ENCODE results near the gene ZBTB9. TPM values are rescaled to one million over a fixed set of nuclear protein-coding genes. Genes with fewer than 3 reads are reported as not detected.

ZBTB9 gene
- total RNA-seq, 4 donors from 2014 or later = 3.1 to 3.7 (median 3.4) TPM

DNA sequence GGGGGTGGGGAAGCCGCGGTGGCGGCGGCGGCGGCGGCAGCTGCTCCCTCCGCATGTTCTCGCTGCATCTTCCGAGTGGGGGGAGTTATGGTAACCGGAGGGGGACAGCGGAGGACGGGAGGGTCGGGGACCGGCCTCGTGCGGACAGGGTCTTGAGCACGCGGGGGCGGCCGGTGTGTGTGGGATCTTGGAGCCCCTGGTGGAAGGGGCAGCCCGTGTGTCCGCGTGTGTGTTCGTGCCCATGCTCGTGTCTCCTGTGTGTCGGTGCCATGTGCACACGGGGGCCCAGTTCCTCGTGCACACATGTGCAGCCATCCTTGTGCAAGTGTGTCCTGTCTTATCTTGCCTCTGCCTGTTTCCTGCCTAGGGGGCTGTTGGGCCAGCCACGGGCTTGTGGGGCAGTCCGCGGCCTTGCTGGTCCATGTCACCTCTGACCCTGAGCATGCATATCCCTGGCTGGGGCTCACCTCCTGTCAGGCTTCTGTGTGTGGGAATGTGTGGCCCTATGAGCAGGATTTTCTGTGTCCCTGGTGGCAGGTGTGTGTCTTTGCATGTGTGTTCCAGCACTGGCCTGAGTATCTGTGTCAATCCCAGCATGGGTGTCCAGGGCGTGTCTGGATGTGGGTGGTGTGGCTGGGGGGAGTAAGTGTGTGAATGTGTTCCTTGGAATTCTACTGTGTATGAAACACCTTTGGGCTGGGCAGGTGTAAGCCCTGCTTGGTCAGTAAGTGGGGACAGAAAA, 26.0 kb upstream of the ZBTB9 start:
- H3K36me3 ChIP-seq = peaks cover 0 to 8% (median 0%) of the 10 kb centered on the region in 3 donors
- H3K27ac ChIP-seq = peak overlapping the region; percentile 40 to 99 (median 82)
- WGBS, 2 donors = 6 to 13% methylated on average over 18 to 20 of the region's 33 CpGs
- no peaks in the 10 kb centered on the region for H3K9me3 ChIP-seq
- H3K4me3 ChIP-seq = peak overlapping the region; percentile 19 to 60 (median 50)
- no peaks in the 10 kb centered on the region for H3K27me3 ChIP-seq
- no peak for DNase-seq (ENCODE audit: low spot score in 2 of 2)
- peaks cover 0 to 79% (median 45%) of the 10 kb centered on the region in 4 donors for H3K4me1 ChIP-seq
- TF ChIP-seq POLR2A (IDR thresholded peaks at IDR 0.05) = no peak
- TF ChIP-seq EP300 (IDR thresholded peaks at IDR 0.05) = peak in 1 of 2 donors; percentile 8
- TF ChIP-seq, protein P1, sequence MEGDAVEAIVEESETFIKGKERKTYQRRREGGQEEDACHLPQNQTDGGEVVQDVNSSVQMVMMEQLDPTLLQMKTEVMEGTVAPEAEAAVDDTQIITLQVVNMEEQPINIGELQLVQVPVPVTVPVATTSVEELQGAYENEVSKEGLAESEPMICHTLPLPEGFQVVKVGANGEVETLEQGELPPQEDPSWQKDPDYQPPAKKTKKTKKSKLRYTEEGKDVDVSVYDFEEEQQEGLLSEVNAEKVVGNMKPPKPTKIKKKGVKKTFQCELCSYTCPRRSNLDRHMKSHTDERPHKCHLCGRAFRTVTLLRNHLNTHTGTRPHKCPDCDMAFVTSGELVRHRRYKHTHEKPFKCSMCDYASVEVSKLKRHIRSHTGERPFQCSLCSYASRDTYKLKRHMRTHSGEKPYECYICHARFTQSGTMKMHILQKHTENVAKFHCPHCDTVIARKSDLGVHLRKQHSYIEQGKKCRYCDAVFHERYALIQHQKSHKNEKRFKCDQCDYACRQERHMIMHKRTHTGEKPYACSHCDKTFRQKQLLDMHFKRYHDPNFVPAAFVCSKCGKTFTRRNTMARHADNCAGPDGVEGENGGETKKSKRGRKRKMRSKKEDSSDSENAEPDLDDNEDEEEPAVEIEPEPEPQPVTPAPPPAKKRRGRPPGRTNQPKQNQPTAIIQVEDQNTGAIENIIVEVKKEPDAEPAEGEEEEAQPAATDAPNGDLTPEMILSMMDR (IDR thresholded peaks at IDR 0.05) = peak in 3 of 5 experiments; percentile 33 to 52 (median 47)

DNA sequence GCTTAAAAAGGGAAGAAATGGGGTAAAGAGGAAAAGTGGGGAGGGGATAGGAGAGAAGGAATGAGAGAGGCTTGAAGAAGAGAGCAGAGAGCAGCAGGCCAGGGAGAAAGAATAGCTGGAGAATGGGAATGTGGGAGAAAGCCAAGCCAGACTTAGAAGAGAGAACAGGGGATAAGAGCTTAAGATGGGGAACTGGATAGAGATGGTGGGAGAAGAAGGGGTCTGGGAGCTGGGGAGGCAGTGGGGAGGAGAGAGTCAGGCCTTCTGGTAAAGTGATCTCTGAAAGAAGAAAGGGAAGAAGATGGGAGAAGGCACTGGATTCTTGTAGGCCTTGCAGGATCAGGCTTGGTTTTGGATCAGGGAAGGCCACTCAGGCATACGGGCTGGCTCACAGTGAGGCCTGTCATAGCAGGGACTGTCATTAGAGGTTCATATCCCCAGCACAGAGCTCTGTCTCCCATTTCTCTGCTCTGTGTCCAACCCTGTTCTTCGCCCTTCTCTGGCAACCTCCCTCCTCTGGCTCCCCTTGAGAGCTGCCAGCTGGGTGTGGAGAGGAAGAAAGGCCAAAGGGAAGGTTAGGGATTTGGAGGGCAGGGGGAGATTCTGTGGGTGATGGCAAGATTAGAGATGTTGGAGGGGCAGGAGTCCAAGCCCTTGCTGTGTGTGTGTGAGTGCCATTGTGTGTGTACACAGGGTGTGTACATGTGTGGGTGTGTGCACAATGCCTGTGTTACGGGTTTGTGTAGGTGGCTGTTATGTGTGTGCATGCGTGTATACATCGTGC, 25.2 kb upstream of the ZBTB9 start:
- no peak for DNase-seq (ENCODE audit: low spot score in 2 of 2)
- Histone ChIP-seq H3K4me1 (peaks cover 0 to 84% (median 45%) of the 10 kb centered on the region in 4 donors), H3K36me3 (peaks cover 0 to 9% (median 0%) of the 10 kb centered on the region in 3 donors), H3K27ac (peak overlapping the region; percentile 17 to 99 (median 82)), H3K4me3 (no peak overlapping the region), H3K9me3 (no peaks in the 10 kb centered on the region), H3K27me3 (no peaks in the 10 kb centered on the region)
- 28 to 36% methylated on average over 5 of the region's 5 CpGs for WGBS, 2 donors
- TF ChIP-seq EP300 (IDR thresholded peaks at IDR 0.05) (no peak), POLR2A (IDR thresholded peaks at IDR 0.05) (no peak)
- TF ChIP-seq, protein P1 (IDR thresholded peaks at IDR 0.05) = no peak

DNA sequence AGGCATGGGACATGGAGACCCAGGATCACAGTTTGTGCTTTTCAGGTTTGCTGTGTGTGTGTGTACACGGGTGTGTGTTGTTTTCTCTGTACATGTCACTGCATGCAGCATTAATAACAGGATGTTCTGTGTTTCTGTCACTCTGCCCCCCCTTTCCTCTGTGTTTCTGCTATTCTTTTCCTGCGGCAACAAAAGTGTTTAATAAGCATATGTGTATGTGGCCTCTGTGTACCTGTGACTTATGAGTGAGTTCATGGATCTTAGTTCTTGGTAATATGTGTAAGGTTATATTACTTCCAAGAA, 24.7 kb upstream of the ZBTB9 start:
- Histone ChIP-seq H3K4me3 (no peak overlapping the region), H3K27me3 (no peaks in the 10 kb centered on the region), H3K9me3 (no peaks in the 10 kb centered on the region), H3K4me1 (peaks cover 0 to 78% (median 42%) of the 10 kb centered on the region in 4 donors), H3K36me3 (peaks cover 0 to 9% (median 0%) of the 10 kb centered on the region in 3 donors), H3K27ac (peak overlapping the region in 3 of 4 donors; percentile 72 to 99 (median 93))
- TF ChIP-seq, protein P1 (IDR thresholded peaks at IDR 0.05) = no peak
- TF ChIP-seq EP300 (IDR thresholded peaks at IDR 0.05) (no peak), POLR2A (IDR thresholded peaks at IDR 0.05) (no peak)
- 17 to 27% methylated on average over 2 of the region's 2 CpGs for WGBS, 2 donors
- DNase-seq (ENCODE audit: low spot score in 2 of 2) = no peak

DNA sequence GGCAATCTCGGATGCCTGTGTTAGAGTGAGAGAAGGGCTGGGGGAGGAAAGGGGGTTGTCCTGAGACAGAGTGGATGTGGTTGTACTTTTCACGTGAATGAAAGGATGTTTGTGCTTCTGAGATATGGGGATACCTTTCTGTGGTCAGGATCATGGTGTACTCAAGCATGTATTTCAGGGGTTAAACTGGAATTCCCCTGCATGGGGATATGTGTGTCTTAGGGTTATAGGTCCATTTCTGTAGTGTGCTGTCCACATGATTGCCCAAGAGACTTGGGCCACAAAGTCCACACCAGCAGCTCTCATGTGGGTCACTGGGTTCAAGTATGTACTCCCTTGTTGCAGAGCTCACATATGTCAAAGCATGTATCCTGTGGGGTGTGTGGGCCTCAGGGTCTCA, 24.0 kb upstream of the ZBTB9 start:
- no peak for DNase-seq (ENCODE audit: low spot score in 2 of 2)
- Histone ChIP-seq H3K4me3 (no peak overlapping the region), H3K4me1 (peaks cover 0 to 73% (median 36%) of the 10 kb centered on the region in 4 donors), H3K36me3 (peaks cover 0 to 14% (median 2%) of the 10 kb centered on the region in 3 donors), H3K27me3 (no peaks in the 10 kb centered on the region), H3K9me3 (no peaks in the 10 kb centered on the region), H3K27ac (no peak overlapping the region)
- TF ChIP-seq, protein P1 (IDR thresholded peaks at IDR 0.05) = no peak
- no peak for TF ChIP-seq POLR2A (IDR thresholded peaks at IDR 0.05)
- no peak for TF ChIP-seq EP300 (IDR thresholded peaks at IDR 0.05)
- WGBS, 2 donors = 31 to 39% methylated on average over 2 of the region's 2 CpGs
